Lower leg skin (tissue), 3 donors: Measurements from ENCODE around the gene GDPD3.

Source experiments
- POLR2A ChIP-seq, 2 donors: fragments of 450-650 bp; IDR thresholded peaks; one replicate each; pipeline ENCODE4 v1.6.1; 2016 to 2017; ENCODE audit warnings: antibody characterized with exemption in 2 of 2, mild to moderate bottlenecking in 1 of 2, moderate library complexity in 1 of 2
- TF ChIP-seq, protein P1 (sequence below), 3 donors: fragments of 450-650 bp; IDR thresholded peaks; one replicate each; pipeline ENCODE4 v1.5.1; 2016; ENCODE audit warnings: antibody characterized with exemption in 3 of 3, mild to moderate bottlenecking in 3 of 3, moderate library complexity in 2 of 3

DNA sequence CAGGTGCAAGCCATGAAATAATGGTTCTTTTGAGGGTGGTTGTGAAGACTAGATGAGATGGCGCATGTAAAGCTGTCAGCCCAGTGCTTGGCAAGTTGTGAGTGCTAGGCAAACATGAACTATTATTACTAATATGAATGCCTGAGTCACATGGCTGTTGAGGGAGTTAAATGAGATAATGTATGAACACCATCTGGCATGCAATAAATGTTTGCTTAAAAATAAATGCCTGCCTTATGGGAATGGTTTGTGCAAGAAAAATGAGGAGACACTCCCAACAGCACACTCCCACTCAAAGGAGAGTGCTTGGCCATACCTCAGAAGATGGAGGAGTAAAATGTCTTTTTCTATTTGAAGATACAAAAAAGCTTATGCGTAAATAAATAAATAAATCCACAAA, 6.1 kb upstream of the GDPD3 start:
- TF ChIP-seq, protein P1, sequence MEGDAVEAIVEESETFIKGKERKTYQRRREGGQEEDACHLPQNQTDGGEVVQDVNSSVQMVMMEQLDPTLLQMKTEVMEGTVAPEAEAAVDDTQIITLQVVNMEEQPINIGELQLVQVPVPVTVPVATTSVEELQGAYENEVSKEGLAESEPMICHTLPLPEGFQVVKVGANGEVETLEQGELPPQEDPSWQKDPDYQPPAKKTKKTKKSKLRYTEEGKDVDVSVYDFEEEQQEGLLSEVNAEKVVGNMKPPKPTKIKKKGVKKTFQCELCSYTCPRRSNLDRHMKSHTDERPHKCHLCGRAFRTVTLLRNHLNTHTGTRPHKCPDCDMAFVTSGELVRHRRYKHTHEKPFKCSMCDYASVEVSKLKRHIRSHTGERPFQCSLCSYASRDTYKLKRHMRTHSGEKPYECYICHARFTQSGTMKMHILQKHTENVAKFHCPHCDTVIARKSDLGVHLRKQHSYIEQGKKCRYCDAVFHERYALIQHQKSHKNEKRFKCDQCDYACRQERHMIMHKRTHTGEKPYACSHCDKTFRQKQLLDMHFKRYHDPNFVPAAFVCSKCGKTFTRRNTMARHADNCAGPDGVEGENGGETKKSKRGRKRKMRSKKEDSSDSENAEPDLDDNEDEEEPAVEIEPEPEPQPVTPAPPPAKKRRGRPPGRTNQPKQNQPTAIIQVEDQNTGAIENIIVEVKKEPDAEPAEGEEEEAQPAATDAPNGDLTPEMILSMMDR (IDR thresholded peaks at IDR 0.05) = no peak
- TF ChIP-seq POLR2A (IDR thresholded peaks at IDR 0.05) = no peak
